HuH-7.5 (cell line): Measurements from ENCODE around the gene PRSS21.
A peak's percentile ranks its signal among the peaks of the same experiment; 100 is the strongest.

Experiments
- DNase-seq: peaks from one replicate; pipeline ENCODE4 v3.0.0; 2011; ENCODE audit warnings: low spot score

PRSS21 gene

GRCh38 chr16:2816751-2817339 lies at the start of gene PRSS21:
Gene PRSS21 (plus strand): TSS chr16:2817237. CDS start chr16:2817269, 32 bp downstream.
- DNase-seq = no peak

- DNase-seq = no peak
These were observed 49.1 kb upstream of the PRSS21 start for GRCh38 chr16:2767891-2768290.

GRCh38 chr16:2768403-2769089 lies 48.5 kb upstream of the PRSS21 start:
- no peak for DNase-seq

- no peak for DNase-seq
These were observed 47.9 kb upstream of the PRSS21 start for GRCh38 chr16:2769100-2769529.

GRCh38 chr16:2769675-2770056 lies 47.4 kb upstream of the PRSS21 start:
- no peak for DNase-seq

GRCh38 chr16:2770057-2770951 lies 46.7 kb upstream of the PRSS21 start:
- no peak for DNase-seq

GRCh38 chr16:2771496-2772402 lies 45.3 kb upstream of the PRSS21 start:
- no peak for DNase-seq

- DNase-seq = no peak
These were observed 43.7 kb upstream of the PRSS21 start for GRCh38 chr16:2773188-2773968.

- DNase-seq = no peak
These were observed 42.7 kb upstream of the PRSS21 start for GRCh38 chr16:2774161-2774891.

- DNase-seq = no peak
These were observed 41.8 kb upstream of the PRSS21 start for GRCh38 chr16:2775131-2775716.

- no peak for DNase-seq
These were observed 41.1 kb upstream of the PRSS21 start for GRCh38 chr16:2775765-2776499.

- DNase-seq = no peak
These were observed 40.4 kb upstream of the PRSS21 start for GRCh38 chr16:2776500-2777139.

- peak; percentile 90 for DNase-seq
These were observed 39.7 kb upstream of the PRSS21 start, which contains the start of gene ELOB for GRCh38 chr16:2777231-2777902. Gene ELOB (minus strand): TSS chr16:2777280. CDS start chr16:2777239, 41 bp downstream.

- peak; percentile 43 for DNase-seq
These were observed 39.0 kb upstream of the PRSS21 start for GRCh38 chr16:2777903-2778629.

- DNase-seq = no peak
These were observed 38.4 kb upstream of the PRSS21 start for GRCh38 chr16:2778630-2778958.

- DNase-seq = no peak
These were observed 37.7 kb upstream of the PRSS21 start for GRCh38 chr16:2779151-2779920.
